GM23338 (cell line): ENCODE data around the gene MAP3K15.
"Not testable (repeated sequence)": the region's sequence is repeated elsewhere in the genome, so short reads cannot be mapped to it uniquely, and the experiment has no call there.

Source experiments
- CREB1 ChIP-seq: fragments of 250-450 bp; sonication (Bioruptor Pico); IDR thresholded peaks from 2 replicates; pipeline ENCODE4 v1.5.0; 2020; ENCODE audit warnings: low read depth, mild to moderate bottlenecking, moderate library complexity
- EZH2 ChIP-seq: fragments of 200-600 bp; sonication (generic); IDR thresholded peaks from one replicate; pipeline ENCODE4 v1.8.0; 2017; ENCODE audit warnings: antibody characterized with exemption, mild to moderate bottlenecking, low read depth; ENCODE audit not compliant: unreplicated experiment
- EZH2phosphoT487 ChIP-seq: fragments of 200-600 bp; sonication (generic); IDR thresholded peaks from one replicate; pipeline ENCODE4 v1.8.1; 2018; ENCODE audit warnings: antibody characterized with exemption; ENCODE audit not compliant: unreplicated experiment
- POLR2AphosphoS5 ChIP-seq: IDR thresholded peaks from 2 replicates; pipeline ENCODE4 v1.6.1; 2016; ENCODE audit warnings: antibody characterized with exemption, low read depth
- ZNF331 ChIP-seq: fragments of 250-450 bp; sonication (Bioruptor Pico); IDR thresholded peaks from 2 replicates; pipeline ENCODE4 v1.5.0; 2020; ENCODE audit warnings: low read depth, mild to moderate bottlenecking, moderate library complexity
- TF ChIP-seq, protein P1 (sequence below), 2 experiments: fragments of 200-600 bp in 1 of 2; sonication (generic) in 1 of 2; conservative IDR thresholded peaks; 2 replicates each; pipeline versions ENCODE4 v1.5.1 to v1.6.1; 2016 to 2017; ENCODE audit warnings: antibody characterized with exemption in 2 of 2, low read depth in 2 of 2, mild to moderate bottlenecking in 2 of 2, moderate library complexity in 1 of 2
- TF ChIP-seq, protein P2 (sequence below): IDR thresholded peaks from one replicate; pipeline ENCODE4 v1.6.1; 2018; ENCODE audit warnings: antibody characterized with exemption; ENCODE audit not compliant: unreplicated experiment

DNA sequence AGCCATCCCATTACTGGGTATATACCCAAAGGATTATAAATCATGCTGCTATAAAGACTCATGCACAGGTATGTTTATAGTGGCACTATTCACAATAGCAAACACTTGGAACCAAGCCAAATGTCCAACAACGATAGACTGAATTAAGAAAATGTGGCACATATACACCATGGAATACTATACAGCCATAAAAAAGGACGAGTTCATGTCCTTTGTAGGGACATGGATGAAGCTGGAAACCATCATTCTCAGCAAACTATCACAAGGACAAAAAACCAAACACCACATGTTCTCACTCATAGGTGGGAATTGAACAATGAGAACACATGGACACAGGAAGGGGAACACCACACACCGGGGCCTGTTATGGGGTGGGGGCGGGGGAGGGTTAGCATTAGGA is 92.6 kb downstream of the MAP3K15 start:
- TF ChIP-seq, protein P1, sequence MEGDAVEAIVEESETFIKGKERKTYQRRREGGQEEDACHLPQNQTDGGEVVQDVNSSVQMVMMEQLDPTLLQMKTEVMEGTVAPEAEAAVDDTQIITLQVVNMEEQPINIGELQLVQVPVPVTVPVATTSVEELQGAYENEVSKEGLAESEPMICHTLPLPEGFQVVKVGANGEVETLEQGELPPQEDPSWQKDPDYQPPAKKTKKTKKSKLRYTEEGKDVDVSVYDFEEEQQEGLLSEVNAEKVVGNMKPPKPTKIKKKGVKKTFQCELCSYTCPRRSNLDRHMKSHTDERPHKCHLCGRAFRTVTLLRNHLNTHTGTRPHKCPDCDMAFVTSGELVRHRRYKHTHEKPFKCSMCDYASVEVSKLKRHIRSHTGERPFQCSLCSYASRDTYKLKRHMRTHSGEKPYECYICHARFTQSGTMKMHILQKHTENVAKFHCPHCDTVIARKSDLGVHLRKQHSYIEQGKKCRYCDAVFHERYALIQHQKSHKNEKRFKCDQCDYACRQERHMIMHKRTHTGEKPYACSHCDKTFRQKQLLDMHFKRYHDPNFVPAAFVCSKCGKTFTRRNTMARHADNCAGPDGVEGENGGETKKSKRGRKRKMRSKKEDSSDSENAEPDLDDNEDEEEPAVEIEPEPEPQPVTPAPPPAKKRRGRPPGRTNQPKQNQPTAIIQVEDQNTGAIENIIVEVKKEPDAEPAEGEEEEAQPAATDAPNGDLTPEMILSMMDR (conservative IDR thresholded peaks at IDR 0.05; ENCODE audit: low read depth in 2 of 2) = not testable (repeated sequence)
- TF ChIP-seq, protein P2, sequence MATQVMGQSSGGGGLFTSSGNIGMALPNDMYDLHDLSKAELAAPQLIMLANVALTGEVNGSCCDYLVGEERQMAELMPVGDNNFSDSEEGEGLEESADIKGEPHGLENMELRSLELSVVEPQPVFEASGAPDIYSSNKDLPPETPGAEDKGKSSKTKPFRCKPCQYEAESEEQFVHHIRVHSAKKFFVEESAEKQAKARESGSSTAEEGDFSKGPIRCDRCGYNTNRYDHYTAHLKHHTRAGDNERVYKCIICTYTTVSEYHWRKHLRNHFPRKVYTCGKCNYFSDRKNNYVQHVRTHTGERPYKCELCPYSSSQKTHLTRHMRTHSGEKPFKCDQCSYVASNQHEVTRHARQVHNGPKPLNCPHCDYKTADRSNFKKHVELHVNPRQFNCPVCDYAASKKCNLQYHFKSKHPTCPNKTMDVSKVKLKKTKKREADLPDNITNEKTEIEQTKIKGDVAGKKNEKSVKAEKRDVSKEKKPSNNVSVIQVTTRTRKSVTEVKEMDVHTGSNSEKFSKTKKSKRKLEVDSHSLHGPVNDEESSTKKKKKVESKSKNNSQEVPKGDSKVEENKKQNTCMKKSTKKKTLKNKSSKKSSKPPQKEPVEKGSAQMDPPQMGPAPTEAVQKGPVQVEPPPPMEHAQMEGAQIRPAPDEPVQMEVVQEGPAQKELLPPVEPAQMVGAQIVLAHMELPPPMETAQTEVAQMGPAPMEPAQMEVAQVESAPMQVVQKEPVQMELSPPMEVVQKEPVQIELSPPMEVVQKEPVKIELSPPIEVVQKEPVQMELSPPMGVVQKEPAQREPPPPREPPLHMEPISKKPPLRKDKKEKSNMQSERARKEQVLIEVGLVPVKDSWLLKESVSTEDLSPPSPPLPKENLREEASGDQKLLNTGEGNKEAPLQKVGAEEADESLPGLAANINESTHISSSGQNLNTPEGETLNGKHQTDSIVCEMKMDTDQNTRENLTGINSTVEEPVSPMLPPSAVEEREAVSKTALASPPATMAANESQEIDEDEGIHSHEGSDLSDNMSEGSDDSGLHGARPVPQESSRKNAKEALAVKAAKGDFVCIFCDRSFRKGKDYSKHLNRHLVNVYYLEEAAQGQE = not testable (repeated sequence)
- not testable (repeated sequence) for TF ChIP-seq POLR2AphosphoS5; ZNF331 (CRISPR knock-in tag); EZH2phosphoT487; EZH2; CREB1 (CRISPR knock-in tag)
